ENCODE results near the gene RBM8A. TPM values are rescaled to one million over a fixed set of nuclear protein-coding genes. Genes with fewer than 3 reads are reported as not detected.

Gene RBM8A
- total and polyA plus RNA-seq, 9 of the 15 experiments (the other 6 are each of a cell fraction or from before 2014, with no cell fraction given): 215 to 1,035 (median 291) TPM

- peak; percentile 73 for TF ChIP-seq GMEB1 (CRISPR knock-in tag; IDR thresholded peaks at IDR 0.05)
- no peak for TF ChIP-seq FUS (optimal IDR thresholded peaks at IDR 0.05; ENCODE audit: low read depth, low read length)
- no peak; the same call in 1 of the 2 replicates for TF ChIP-seq JUND (IDR thresholded peaks at IDR 0.05; ENCODE audit: borderline replicate concordance, low read depth, low read length)
- no peak; the same call in 2 of the 3 replicates for TF ChIP-seq JUND (tag; IDR thresholded peaks at IDR 0.05; ENCODE audit: borderline replicate concordance, low read depth, low read length)
- no peak; the same call in 1 of the 2 replicates for TF ChIP-seq CBX1 (IDR thresholded peaks at IDR 0.05; ENCODE audit: low read depth)
- TF ChIP-seq MNT (conservative IDR thresholded peaks at IDR 0.05): peak; percentile 51 to 58; a peak in 2 of 4 replicates
- TF ChIP-seq CBX8 (IDR thresholded peaks at IDR 0.05; ENCODE audit: borderline replicate concordance, extremely low read depth, low read depth, low read length, poor library complexity, severe bottlenecking): no peak
- no peak for TF ChIP-seq CTCFL (IDR thresholded peaks at IDR 0.05; ENCODE audit: borderline replicate concordance, insufficient read depth, low read depth, low read length, poor library complexity, severe bottlenecking)
- TF ChIP-seq NR4A1 (CRISPR knock-in tag; IDR thresholded peaks at IDR 0.05): no peak
- no peak for TF ChIP-seq NR4A1 (tag; IDR thresholded peaks at IDR 0.05)
- no peak for TF ChIP-seq MYBL2 (IDR thresholded peaks at IDR 0.05; ENCODE audit: low read depth)
- no peak for TF ChIP-seq MYBL2 (CRISPR knock-in tag; IDR thresholded peaks at IDR 0.05; ENCODE audit: borderline replicate concordance)
- no peak for TF ChIP-seq SMAD1 (IDR thresholded peaks at IDR 0.05; ENCODE audit: low read depth, low read length, partially characterized antibody)
- TF ChIP-seq HMGN3 (IDR thresholded peaks at IDR 0.05; ENCODE audit: borderline replicate concordance, extremely low read depth, insufficient read length, low read depth, low read length): peak; percentile 31
- no peak for TF ChIP-seq CAMTA2 (CRISPR knock-in tag; conservative IDR thresholded peaks at IDR 0.05)
- TF ChIP-seq CBFA2T3 (IDR thresholded peaks at IDR 0.05): no peak
- no peak for TF ChIP-seq ZNF197 (CRISPR knock-in tag; IDR thresholded peaks at IDR 0.05; ENCODE audit: low read depth)
- TF ChIP-seq HDGF (IDR thresholded peaks at IDR 0.05): no peak
- TF ChIP-seq DEAF1 (CRISPR knock-in tag; IDR thresholded peaks at IDR 0.05): no peak
- TF ChIP-seq NCOA4 (IDR thresholded peaks at IDR 0.05; ENCODE audit: partially characterized antibody): no peak
- no peak for TF ChIP-seq XRCC3 (IDR thresholded peaks at IDR 0.05)
Measured at GRCh38 chr1:145957443-145958319, 30.4 kb upstream of the RBM8A start, which contains the start of gene LIX1L (continued).

Data from K562 (cell line).